Measurements from ENCODE around the gene SHMT2. TPM values are rescaled to one million over a fixed set of nuclear protein-coding genes. Genes with fewer than 3 reads are reported as not detected.

The SHMT2 gene
- total and polyA plus RNA-seq, 2 donors (not counting 3 experiments of a cell fraction or from before 2014, with no cell fraction given), result 155 to 243 TPM

DNA sequence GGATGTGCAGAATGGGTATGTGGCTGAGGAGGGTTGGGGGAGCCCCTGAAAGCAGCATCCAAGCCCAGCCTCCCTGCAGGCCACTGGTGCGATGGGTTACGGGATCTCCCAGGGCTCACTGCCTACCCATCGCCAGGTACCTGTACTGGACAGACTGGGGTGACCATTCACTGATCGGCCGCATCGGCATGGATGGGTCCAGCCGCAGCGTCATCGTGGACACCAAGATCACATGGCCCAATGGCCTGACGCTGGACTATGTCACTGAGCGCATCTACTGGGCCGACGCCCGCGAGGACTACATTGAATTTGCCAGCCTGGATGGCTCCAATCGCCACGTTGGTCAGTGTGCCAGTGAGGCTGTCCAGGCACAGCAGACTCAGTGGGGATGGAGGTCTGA lies 31.2 kb upstream of the SHMT2 start:
- POLR2A ChIA-PET, result no interaction called here
- intact Hi-C loops (cut with micrococcal nuclease) (no loop called here), dilution Hi-C loops (cut with MboI; ENCODE audit: extremely low pct_ligation_motif_present, low sequenced_read_pairs) (no loop called here)
- H3K4me2 ChIP-seq (ENCODE audit: insufficient read depth, low read length), result no peak overlapping the region
- H4K20me1 ChIP-seq (replicated peaks; ENCODE audit: control insufficient read depth, extremely low read depth, insufficient read depth, low read length), result no peaks in the 10 kb centered on the region
- TF ChIP-seq FOS (IDR thresholded peaks at IDR 0.05; ENCODE audit: borderline replicate concordance, insufficient read depth, low read length) (no peak), EZH2 (IDR thresholded peaks at IDR 0.05; ENCODE audit: borderline replicate concordance, low read depth, low read length, severe bottlenecking) (no peak), JUN (IDR thresholded peaks at IDR 0.05; ENCODE audit: borderline replicate concordance, insufficient read depth, insufficient read length, low read depth) (no peak), POLR2A (IDR thresholded peaks at IDR 0.05; ENCODE audit: low read depth, low read length) (no peak), POLR2AphosphoS5 (IDR thresholded peaks at IDR 0.05; ENCODE audit: insufficient read depth, low read depth, low read length) (no peak), MYC (IDR thresholded peaks at IDR 0.05; ENCODE audit: low read depth, low read length) (no peak), GATA2 (IDR thresholded peaks at IDR 0.05; ENCODE audit: insufficient read depth, insufficient read length, low read depth, low read length) (no peak)
- TF ChIP-seq, protein P1, sequence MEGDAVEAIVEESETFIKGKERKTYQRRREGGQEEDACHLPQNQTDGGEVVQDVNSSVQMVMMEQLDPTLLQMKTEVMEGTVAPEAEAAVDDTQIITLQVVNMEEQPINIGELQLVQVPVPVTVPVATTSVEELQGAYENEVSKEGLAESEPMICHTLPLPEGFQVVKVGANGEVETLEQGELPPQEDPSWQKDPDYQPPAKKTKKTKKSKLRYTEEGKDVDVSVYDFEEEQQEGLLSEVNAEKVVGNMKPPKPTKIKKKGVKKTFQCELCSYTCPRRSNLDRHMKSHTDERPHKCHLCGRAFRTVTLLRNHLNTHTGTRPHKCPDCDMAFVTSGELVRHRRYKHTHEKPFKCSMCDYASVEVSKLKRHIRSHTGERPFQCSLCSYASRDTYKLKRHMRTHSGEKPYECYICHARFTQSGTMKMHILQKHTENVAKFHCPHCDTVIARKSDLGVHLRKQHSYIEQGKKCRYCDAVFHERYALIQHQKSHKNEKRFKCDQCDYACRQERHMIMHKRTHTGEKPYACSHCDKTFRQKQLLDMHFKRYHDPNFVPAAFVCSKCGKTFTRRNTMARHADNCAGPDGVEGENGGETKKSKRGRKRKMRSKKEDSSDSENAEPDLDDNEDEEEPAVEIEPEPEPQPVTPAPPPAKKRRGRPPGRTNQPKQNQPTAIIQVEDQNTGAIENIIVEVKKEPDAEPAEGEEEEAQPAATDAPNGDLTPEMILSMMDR (IDR thresholded peaks at IDR 0.05; ENCODE audit: extremely low read depth in 1 of 2, insufficient read depth in 1 of 2, low read depth in 1 of 2, low read length in 2 of 2), result no peak
- TF ChIP-seq, protein P2, sequence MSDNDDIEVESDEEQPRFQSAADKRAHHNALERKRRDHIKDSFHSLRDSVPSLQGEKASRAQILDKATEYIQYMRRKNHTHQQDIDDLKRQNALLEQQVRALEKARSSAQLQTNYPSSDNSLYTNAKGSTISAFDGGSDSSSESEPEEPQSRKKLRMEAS (IDR thresholded peaks at IDR 0.05; ENCODE audit: insufficient read depth, insufficient read length), result no peak
- no peaks in the 10 kb centered on the region for H3K9me1 ChIP-seq (replicated peaks; ENCODE audit: control insufficient read depth, extremely low read depth, insufficient read depth, low read length)
- H3K27ac ChIP-seq (ENCODE audit: insufficient read depth, low read depth, low read length), result no peak overlapping the region
- H3K27me3 ChIP-seq (ENCODE audit: control insufficient read depth in 2 of 2, insufficient read depth in 2 of 2, low read length in 2 of 2), result no peaks in the 10 kb centered on the region
- H3K4me1 ChIP-seq (ENCODE audit: control insufficient read depth, extremely low read depth, insufficient read depth, low read length), result no peaks in the 10 kb centered on the region
- DNase-seq (ENCODE audit: low read depth, low spot score), result no peak
- FAIRE-seq, result no peak
- no peak overlapping the region for H3K4me3 ChIP-seq (replicated peaks in 1 of 3; ENCODE audit: insufficient read depth in 1 of 3, low read depth in 1 of 3, low read length in 3 of 3)
- no peaks in the 10 kb centered on the region for H3K79me2 ChIP-seq (ENCODE audit: control insufficient read depth, insufficient read depth, low read length)
- no TSS peak for BruUV-seq (replicated peaks)
- no peaks in the 10 kb centered on the region for H3K9me3 ChIP-seq (replicated peaks; ENCODE audit: control insufficient read depth, insufficient read depth, low read length)
- no peak overlapping the region for H3K9ac ChIP-seq (replicated peaks; ENCODE audit: extremely low read depth, insufficient read depth, low read length)
- no peak overlapping the region for H2AFZ ChIP-seq (ENCODE audit: low read depth, low read length)
- CTCF ChIA-PET, result interaction anchor here (1.6 kb wide), 1 partner anchor 15 kb away, joined by 4 read pairs; no protein-coding TSS in a partner anchor
- no peaks in the 10 kb centered on the region for H3K36me3 ChIP-seq (ENCODE audit: control insufficient read depth in 2 of 2, extremely low read depth in 1 of 2, insufficient read depth in 2 of 2, low read length in 2 of 2)
